GM12891 (cell line): ENCODE data around the gene HNRNPM.

ENCODE experiments used
- PAX5 ChIP-seq: IDR thresholded peaks from 2 replicates; pipeline ENCODE4 v1.6.1; 2011; ENCODE audit warnings: low read length, moderate library complexity, mild to moderate bottlenecking; ENCODE audit not compliant: insufficient read depth, severe bottlenecking
- POLR2A ChIP-seq: IDR thresholded peaks from 2 replicates; pipeline ENCODE4 v1.6.1; 2011; ENCODE audit warnings: low read depth, low read length, control low read depth
- POLR2AphosphoS5 ChIP-seq: IDR thresholded peaks from 2 replicates; pipeline ENCODE4 v1.6.1; 2011; ENCODE audit warnings: low read depth, low read length, control low read depth
- POU2F2 ChIP-seq: IDR thresholded peaks from 2 replicates; pipeline ENCODE4 v1.6.1; 2011; ENCODE audit warnings: low read depth, mild to moderate bottlenecking, control low read depth, low read length, moderate library complexity
- SPI1 ChIP-seq: IDR thresholded peaks from 2 replicates; pipeline ENCODE4 v1.6.1; 2011; ENCODE audit warnings: low read depth, low read length, control low read depth
- TAF1 ChIP-seq: IDR thresholded peaks from 2 replicates; pipeline ENCODE4 v1.6.1; 2011; ENCODE audit warnings: low read depth, low read length, control low read depth

DNA sequence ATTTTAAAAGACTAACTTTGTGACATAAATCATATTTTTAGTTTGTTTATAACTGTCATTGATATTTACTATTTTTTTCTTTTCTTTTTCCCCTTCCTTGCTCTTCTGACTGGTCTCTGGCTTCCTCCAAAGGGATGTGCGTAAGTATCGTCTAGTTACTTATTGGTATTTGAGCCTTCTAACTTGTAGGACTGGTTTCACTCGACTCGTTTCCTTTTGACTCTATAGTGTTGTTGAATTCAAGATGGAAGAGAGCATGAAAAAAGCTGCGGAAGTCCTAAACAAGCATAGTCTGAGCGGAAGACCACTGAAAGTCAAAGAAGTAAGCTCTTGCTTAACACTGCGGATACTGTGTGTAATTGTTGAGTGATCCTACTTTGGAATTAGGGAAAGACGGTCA is 18.6 kb downstream of the HNRNPM start:
- no peak for TF ChIP-seq TAF1
- TF ChIP-seq POLR2A = no peak
- TF ChIP-seq POLR2AphosphoS5 = no peak
- no peak for TF ChIP-seq PAX5
- no peak for TF ChIP-seq POU2F2
- TF ChIP-seq SPI1 = no peak
